Measurements from ENCODE around the gene LILRA1.
"Not testable (repeated sequence)": the region's sequence is repeated elsewhere in the genome, so short reads cannot be mapped to it uniquely, and the experiment has no call there.

The LILRA1 gene

GRCh38 chr19:54577334-54577733, 16.1 kb upstream of the LILRA1 start:
- no peak for DNase-seq

- not testable (repeated sequence) for DNase-seq
Measured at GRCh38 chr19:54578268-54578667, 15.2 kb upstream of the LILRA1 start.

- no peak for DNase-seq
Measured at GRCh38 chr19:54586397-54586796, 7.0 kb upstream of the LILRA1 start.

- DNase-seq = no peak
Measured at GRCh38 chr19:54587026-54587425, 6.4 kb upstream of the LILRA1 start.

GRCh38 chr19:54593931-54594626, 647 bp downstream of the LILRA1 start:
- DNase-seq = peak in 2 of 14 donors; percentile 28 to 40

- DNase-seq = no peak
Measured at GRCh38 chr19:54594737-54595136, 1.3 kb downstream of the LILRA1 start.

GRCh38 chr19:54595680-54596436, 2.4 kb downstream of the LILRA1 start:
- not testable (repeated sequence) for DNase-seq

- DNase-seq = no peak
Measured at GRCh38 chr19:54600212-54600611, 6.8 kb downstream of the LILRA1 start.

GRCh38 chr19:54606230-54606629, 12.8 kb downstream of the LILRA1 start:
- DNase-seq = no peak

GRCh38 chr19:54606891-54607784, 13.7 kb downstream of the LILRA1 start:
- DNase-seq = no peak

- DNase-seq = no peak
Measured at GRCh38 chr19:54607785-54608150, 14.3 kb downstream of the LILRA1 start.

- DNase-seq = no peak
Measured at GRCh38 chr19:54608205-54608604, 14.8 kb downstream of the LILRA1 start.

- DNase-seq = no peak
Measured at GRCh38 chr19:54608792-54609191, 15.4 kb downstream of the LILRA1 start.

GRCh38 chr19:54609356-54609791, 15.9 kb downstream of the LILRA1 start:
- no peak for DNase-seq

- DNase-seq = no peak
Measured at GRCh38 chr19:54612428-54612827, 19.0 kb downstream of the LILRA1 start.

GRCh38 chr19:54614726-54615125, 21.3 kb downstream of the LILRA1 start:
- DNase-seq = no peak

- no peak for DNase-seq
Measured at GRCh38 chr19:54616057-54616456, 22.6 kb downstream of the LILRA1 start.

- peak in 2 of 14 donors; percentile 1 to 11 for DNase-seq
Measured at GRCh38 chr19:54616821-54617560, 23.6 kb downstream of the LILRA1 start.

- no peak for DNase-seq
Measured at GRCh38 chr19:54620464-54620863, 27.0 kb downstream of the LILRA1 start.

GRCh38 chr19:54622431-54622830, 29.0 kb downstream of the LILRA1 start:
- DNase-seq = no peak

- not testable (repeated sequence) for DNase-seq
Measured at GRCh38 chr19:54624234-54624633, 30.8 kb downstream of the LILRA1 start.

All from C1 segment of cervical spinal cord (tissue), 14 donors.